ENCODE results near the gene KLHL12. TPM values are rescaled to one million over a fixed set of nuclear protein-coding genes. Genes with fewer than 3 reads are reported as not detected.

KLHL12 gene
- polyA plus RNA-seq, 1 donor (not counting 4 experiments of a cell fraction or from before 2014, with no cell fraction given) = 32.3 TPM

- TF ChIP-seq EZH2 (IDR thresholded peaks at IDR 0.05; ENCODE audit: low read length) (no peak), CTCF (optimal IDR thresholded peaks at IDR 0.05 in 1 of 3, IDR thresholded peaks at IDR 0.05 in 1 of 3, conservative IDR thresholded peaks at IDR 0.05 in 1 of 3; ENCODE audit: extremely low read depth in 1 of 3, insufficient read depth in 2 of 3, low read length in 3 of 3) (no peak)
- H3K4me2 ChIP-seq (ENCODE audit: control insufficient read depth, extremely low read depth, insufficient read depth, low read depth, low read length) = no peak overlapping the region
- peaks cover 8% of the 10 kb centered on the region for H3K4me1 ChIP-seq (ENCODE audit: control insufficient read depth, extremely low read depth, insufficient read depth, low read length)
- H4K20me1 ChIP-seq (ENCODE audit: control insufficient read depth, extremely low read depth, insufficient read depth, low read length) = no peaks in the 10 kb centered on the region
- DNase-seq (ENCODE audit: low read depth, low spot score) = no peak
- H3K36me3 ChIP-seq (ENCODE audit: control insufficient read depth in 2 of 2, extremely low read depth in 1 of 2, insufficient read depth in 2 of 2, low read length in 2 of 2) = peaks cover 30 to 52% of the 10 kb centered on the region in 2 experiments
- no peaks in the 10 kb centered on the region for H3K9me3 ChIP-seq (ENCODE audit: control insufficient read depth, low read depth, low read length)
- no peak overlapping the region for H3K4me3 ChIP-seq (ENCODE audit: control insufficient read depth in 2 of 3, extremely low read depth in 1 of 3, insufficient read depth in 2 of 3, low read depth in 1 of 3, low read length in 3 of 3)
- H3K9me1 ChIP-seq (ENCODE audit: control insufficient read depth, extremely low read depth, insufficient read depth, low read length) = no peaks in the 10 kb centered on the region
- no peak overlapping the region for H3K9ac ChIP-seq (ENCODE audit: control insufficient read depth, extremely low read depth, insufficient read depth, low read length)
- no peaks in the 10 kb centered on the region for H3K27me3 ChIP-seq (ENCODE audit: control insufficient read depth, extremely low read depth, insufficient read depth, low read length)
- dilution Hi-C loops (cut with MboI; ENCODE audit: extremely low pct_ligation_motif_present, low sequenced_read_pairs) = no loop called here
- no peak for FAIRE-seq
- H3K79me2 ChIP-seq (ENCODE audit: control insufficient read depth, insufficient read depth, low read length) = peaks cover 6% of the 10 kb centered on the region
- no peak overlapping the region for H3K27ac ChIP-seq (ENCODE audit: control insufficient read depth, insufficient read depth, low read length)
- no peak overlapping the region for H2AFZ ChIP-seq (ENCODE audit: control insufficient read depth, low read length)
These were observed 17.4 kb upstream of the KLHL12 start for GRCh38 chr1:202944438-202944921.

GRCh38 chr1:202942426-202942825, 15.4 kb upstream of the KLHL12 start:
- dilution Hi-C loops (cut with MboI; ENCODE audit: extremely low pct_ligation_motif_present, low sequenced_read_pairs) = no loop called here

More at GRCh38 chr1:202942426-202942825, 15.4 kb upstream of the KLHL12 start:
- FAIRE-seq (no peak), DNase-seq (ENCODE audit: low read depth, low spot score) (no peak)
- H3K36me3 ChIP-seq (ENCODE audit: control insufficient read depth in 2 of 2, extremely low read depth in 1 of 2, insufficient read depth in 2 of 2, low read length in 2 of 2) = peaks cover 26 to 44% of the 10 kb centered on the region in 2 experiments
- H4K20me1 ChIP-seq (ENCODE audit: control insufficient read depth, extremely low read depth, insufficient read depth, low read length) = no peaks in the 10 kb centered on the region
- H3K9me3 ChIP-seq (ENCODE audit: control insufficient read depth, low read depth, low read length) = no peaks in the 10 kb centered on the region
- TF ChIP-seq EZH2 (IDR thresholded peaks at IDR 0.05; ENCODE audit: low read length) = no peak
- no peak for TF ChIP-seq CTCF (optimal IDR thresholded peaks at IDR 0.05 in 1 of 3, IDR thresholded peaks at IDR 0.05 in 1 of 3, conservative IDR thresholded peaks at IDR 0.05 in 1 of 3; ENCODE audit: extremely low read depth in 1 of 3, insufficient read depth in 2 of 3, low read length in 3 of 3)
- peaks cover 22% of the 10 kb centered on the region for H3K4me1 ChIP-seq (ENCODE audit: control insufficient read depth, extremely low read depth, insufficient read depth, low read length)
- H3K4me2 ChIP-seq (ENCODE audit: control insufficient read depth, extremely low read depth, insufficient read depth, low read depth, low read length) = no peak overlapping the region
- no peak overlapping the region for H3K4me3 ChIP-seq (ENCODE audit: control insufficient read depth in 2 of 3, extremely low read depth in 1 of 3, insufficient read depth in 2 of 3, low read depth in 1 of 3, low read length in 3 of 3)
- no peaks in the 10 kb centered on the region for H3K27me3 ChIP-seq (ENCODE audit: control insufficient read depth, extremely low read depth, insufficient read depth, low read length)
- H2AFZ ChIP-seq (ENCODE audit: control insufficient read depth, low read length) = no peak overlapping the region
- H3K79me2 ChIP-seq (ENCODE audit: control insufficient read depth, insufficient read depth, low read length) = peaks cover 3% of the 10 kb centered on the region
- no peaks in the 10 kb centered on the region for H3K9me1 ChIP-seq (ENCODE audit: control insufficient read depth, extremely low read depth, insufficient read depth, low read length)
- H3K9ac ChIP-seq (ENCODE audit: control insufficient read depth, extremely low read depth, insufficient read depth, low read length) = no peak overlapping the region
- H3K27ac ChIP-seq (ENCODE audit: control insufficient read depth, insufficient read depth, low read length) = no peak overlapping the region
